Activated CD4-positive, alpha-beta T cell treated with anti-CD3 and anti-CD28 coated beads, Interleukin-2, amount 50 U/mL, for 16 hours (primary cell): Measurements from ENCODE around the gene YIPF1.
"Not testable (repeated sequence)": the region's sequence is repeated elsewhere in the genome, so short reads cannot be mapped to it uniquely, and the experiment has no call there.

Source experiments
- DNase-seq: peaks from one replicate; pipeline ENCODE4 v3.0.0-alpha.2; 2020

Gene YIPF1

DNA sequence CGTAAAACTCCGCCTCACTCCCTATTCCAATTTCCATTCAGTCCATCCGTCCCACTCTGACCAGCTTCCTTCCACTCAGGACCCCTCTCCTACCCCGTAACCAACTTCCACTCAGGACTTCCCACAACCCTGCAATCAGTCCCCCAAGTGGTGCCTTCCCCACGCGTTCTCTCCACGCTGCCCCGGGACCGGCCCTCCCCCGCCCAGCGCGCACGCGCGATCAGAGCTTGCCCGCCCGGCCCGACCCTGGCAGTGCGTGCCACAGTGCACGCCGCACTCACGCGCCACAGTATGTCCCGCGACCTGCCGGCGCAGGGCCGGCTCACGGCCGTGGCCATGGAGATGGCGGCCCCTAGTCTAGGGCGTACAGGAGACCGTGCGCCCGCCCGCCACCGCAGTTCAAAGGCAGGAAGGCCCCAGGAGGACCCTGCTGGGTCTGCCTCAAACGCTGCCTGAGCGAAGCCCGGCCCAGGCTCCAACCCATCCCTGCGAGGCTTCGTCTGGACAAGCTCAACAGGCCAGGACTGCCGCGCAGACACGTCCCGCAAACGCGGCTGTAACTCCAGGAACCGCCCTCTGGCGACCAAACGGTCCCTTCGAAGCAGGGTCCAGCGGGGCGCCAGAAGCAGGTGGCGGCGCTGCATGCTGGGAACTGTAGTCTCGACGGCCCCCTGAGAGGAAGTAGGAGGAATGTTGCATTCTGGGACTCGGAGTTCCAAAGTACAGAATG is 51.5 kb downstream of the YIPF1 start, which contains the start of gene NDC1:
TSS of gene NDC1 (minus strand) at position 373 of the 730 bp plus-strand sequence. CDS start at position 338, 35 bp downstream.
- peak; percentile 97 for DNase-seq

DNA sequence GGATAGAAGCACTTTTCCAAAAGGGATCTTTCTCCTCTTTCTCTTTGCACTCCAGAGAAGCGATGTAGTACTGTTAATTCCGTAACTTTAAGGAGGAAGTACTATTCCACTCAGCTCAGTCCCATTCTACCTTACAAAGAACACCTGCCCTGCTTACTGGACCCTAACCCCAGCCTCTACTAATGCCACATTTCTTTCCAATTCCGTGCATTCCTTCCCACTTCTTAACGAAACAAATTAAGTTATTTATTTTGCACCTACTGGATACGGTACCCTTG is 52.0 kb downstream of the YIPF1 start:
- DNase-seq, result no peak

GRCh38 chr1:53835491-53835890 is 54.1 kb downstream of the YIPF1 start:
- no peak for DNase-seq

DNA sequence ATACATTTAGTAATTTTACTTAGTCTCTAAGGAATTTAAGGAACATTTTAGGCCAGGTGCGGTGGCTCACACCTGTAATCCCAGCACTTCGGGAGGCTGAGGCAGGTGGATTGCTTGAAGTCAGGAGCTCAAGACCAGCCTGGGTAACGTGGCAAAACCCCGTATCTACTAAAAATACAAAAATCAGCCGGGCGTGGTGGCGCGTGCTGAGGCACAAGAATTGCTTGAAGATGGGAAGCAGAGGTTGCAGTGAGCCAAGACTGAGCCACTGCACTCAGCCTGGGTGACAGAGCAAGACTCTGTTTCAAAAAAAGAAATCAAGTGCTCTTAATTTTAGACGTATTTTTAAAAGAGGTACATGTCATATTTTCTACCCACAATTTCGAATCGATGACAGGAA is 54.8 kb downstream of the YIPF1 start:
- no peak for DNase-seq

- no peak for DNase-seq
Observed at GRCh38 chr1:53833393-53833792, 56.2 kb downstream of the YIPF1 start.

DNA sequence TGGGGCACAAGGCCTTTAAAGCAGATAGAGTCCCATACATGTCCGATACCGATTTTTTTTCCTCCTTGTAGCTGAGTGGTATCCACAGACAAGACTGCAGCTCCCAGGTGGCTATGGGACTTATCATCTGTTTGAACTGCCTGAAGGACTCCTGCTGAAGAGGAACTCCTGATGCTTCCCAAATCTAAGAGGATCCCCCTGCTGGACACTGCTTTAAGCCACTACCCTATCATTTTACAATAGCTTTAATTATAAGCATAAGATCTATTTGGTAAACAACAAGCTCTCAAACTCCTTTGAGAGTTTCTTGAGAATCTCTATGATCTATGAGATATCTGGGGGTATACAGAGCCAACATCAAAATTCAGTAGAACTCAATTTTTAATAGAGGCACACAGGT is 63.2 kb downstream of the YIPF1 start:
- no peak for DNase-seq

- no peak for DNase-seq
Observed at GRCh38 chr1:53825306-53825705, 64.3 kb downstream of the YIPF1 start.

GRCh38 chr1:53822931-53823330 is 66.7 kb downstream of the YIPF1 start:
- DNase-seq, result no peak

- DNase-seq, result no peak
Observed at GRCh38 chr1:53821380-53821779, 68.2 kb downstream of the YIPF1 start.

DNA sequence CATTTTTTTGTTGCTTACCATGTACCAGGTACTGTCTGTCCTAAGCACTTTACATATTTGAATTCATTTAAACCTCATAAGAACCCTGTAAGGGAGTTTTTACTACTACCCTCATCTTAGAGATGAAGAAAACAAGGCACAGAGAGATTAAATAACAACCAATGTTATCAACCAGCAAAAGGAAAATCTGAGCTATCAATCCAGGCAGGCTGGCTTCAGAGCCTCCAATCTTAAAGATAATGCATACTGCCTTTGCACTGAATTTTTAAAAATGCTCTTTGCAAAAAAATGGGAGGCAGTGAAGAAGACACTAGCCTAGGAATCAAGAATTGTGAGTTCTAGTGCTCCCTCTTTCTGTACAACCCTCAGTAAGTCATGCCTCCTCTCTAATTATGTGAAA is 70.2 kb downstream of the YIPF1 start:
- DNase-seq, result no peak

DNA sequence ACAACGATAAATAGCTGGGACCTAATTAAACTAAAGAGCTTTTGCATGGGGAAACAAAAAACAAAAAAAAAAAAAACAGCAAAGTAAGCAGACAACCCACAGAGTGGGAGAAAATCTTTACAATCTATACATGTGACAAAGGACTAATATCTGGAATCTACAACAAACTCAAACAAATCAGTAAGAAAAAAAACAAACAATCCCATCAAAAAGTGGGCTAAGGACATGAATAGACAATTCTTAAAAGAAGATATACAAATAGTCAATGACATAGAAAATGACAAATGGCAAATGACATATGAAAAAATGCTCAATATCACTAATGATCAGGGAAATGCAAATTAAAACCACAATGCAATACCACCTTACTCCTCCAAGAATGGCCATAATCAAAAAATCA is 73.0 kb downstream of the YIPF1 start:
- DNase-seq, result not testable (repeated sequence)

DNA sequence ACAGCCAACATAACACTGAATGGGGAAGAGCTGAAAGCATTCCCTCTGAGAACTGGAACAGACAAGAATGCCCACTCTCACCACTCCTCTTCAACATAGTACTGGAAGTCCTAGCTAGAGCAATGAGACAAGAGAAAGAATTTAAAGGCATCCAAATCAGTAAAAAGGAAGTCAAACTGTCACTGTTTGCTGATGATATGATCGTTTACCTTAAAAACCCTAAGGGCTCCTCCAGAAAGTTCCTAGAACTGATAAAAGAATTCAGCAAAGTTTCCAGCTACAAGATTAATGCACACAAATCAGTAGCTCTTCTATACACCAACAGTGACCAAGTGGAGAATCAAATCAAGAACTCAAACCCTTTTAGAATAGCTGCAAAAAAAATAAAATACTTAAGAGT is 74.1 kb downstream of the YIPF1 start:
- not testable (repeated sequence) for DNase-seq

GRCh38 chr1:53811414-53811851 is 78.2 kb downstream of the YIPF1 start:
- DNase-seq, result peak; percentile 29

GRCh38 chr1:53810497-53810896 is 79.1 kb downstream of the YIPF1 start:
- no peak for DNase-seq

DNA sequence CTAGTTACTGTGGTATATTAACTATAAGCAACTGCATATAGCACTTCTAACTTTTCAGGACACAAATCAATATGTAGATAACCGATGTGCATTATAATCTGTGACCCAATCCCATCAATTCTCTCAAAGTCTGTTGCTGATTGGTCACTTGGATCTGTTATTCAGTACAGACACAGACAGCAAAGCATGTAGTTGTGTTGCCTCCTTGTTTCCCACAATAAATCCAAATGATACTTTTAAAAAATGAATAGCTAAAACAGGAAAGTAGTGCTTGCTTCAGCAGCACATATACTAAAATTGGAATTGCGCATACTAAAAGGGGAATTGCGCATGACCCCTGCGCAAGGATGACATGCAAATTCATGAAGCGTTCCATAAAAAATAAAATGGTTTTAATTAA is 79.6 kb downstream of the YIPF1 start:
- DNase-seq, result no peak

DNA sequence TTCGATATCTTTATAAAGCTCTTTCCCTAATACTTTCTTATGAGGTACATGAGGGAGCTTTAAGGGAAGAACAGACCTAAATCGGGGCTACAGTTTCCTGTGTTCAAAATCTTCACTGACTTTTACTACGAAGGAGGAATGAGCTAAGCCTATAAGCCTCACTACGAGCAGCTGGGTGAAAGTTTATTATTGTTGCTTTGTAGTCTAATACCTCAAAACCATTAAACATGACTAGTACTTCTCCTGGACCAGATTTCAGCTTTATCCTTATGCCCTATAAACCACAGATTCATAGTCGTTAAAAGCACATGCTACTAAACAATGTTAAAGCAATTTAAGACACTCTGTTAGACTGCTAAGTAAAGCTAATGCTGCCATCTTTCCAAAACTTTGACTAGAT is 81.7 kb downstream of the YIPF1 start:
- no peak for DNase-seq

DNA sequence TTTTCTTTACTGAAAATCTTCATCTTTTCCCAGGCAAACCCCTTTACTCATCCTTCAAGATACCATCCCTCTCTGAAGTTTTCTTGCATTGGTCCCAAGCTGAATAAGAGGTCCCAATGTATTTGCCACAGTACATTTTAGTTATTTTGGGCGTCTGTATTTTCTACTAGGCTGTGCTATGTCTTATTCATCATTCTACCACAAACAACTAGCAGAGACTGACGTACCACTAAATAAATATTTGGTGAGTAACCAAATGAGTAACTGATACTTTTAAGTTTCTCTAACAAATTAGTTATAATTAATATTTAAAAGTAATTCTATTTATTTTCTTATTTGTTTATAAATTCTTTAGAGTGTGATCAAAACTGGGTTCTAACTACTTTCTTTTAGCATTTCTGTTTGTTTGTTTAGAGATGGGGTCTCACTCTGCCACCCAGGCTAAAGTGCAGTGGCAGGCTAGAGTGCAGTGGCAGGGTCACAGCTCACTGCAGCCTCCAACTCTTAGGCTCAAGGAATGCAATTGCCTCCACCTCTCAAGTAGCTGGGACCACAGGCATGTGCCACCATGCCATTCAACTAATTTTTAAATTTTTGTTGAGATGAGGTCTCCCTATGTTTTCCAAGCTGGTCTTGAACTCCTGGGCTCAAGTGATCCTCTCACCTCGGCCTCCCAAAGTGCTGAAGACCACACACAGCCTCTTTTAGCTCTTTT is 84.6 kb downstream of the YIPF1 start:
- DNase-seq, result no peak

DNA sequence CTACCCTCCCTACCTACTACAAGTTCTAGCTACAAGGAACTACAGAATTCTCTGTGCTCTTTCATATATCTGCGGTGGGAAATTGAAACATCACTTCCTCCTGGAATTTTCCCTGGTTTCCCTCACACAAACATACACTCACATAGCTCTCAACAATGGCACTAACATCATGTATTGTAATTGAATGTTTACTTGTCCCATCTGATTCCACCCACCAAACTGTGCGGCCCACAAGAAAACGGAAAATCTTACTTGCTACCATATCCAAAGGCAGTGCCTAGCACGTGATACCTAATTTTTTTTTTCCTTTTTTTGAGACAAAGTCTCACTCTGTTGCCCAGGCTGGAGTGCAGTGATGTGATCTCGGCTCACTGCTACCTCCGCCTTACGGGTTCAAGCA is 85.4 kb downstream of the YIPF1 start:
- no peak for DNase-seq
